HUES6 (cell line): ENCODE results near the gene LINGO1.

Experiments
- H3K27ac ChIP-seq: 2 replicates; pipeline ENCODE4 v1.7.0; 2013; ENCODE audit warnings: low read depth, mild to moderate bottlenecking, low read length, inconsistent platforms
- H3K27me3 ChIP-seq: 2 replicates; pipeline ENCODE4 v1.6.1; 2013; ENCODE audit warnings: low read length; ENCODE audit not compliant: control insufficient read depth, insufficient read depth
- H3K36me3 ChIP-seq: 2 replicates; pipeline ENCODE4 v1.6.1; 2013; ENCODE audit warnings: low read length; ENCODE audit not compliant: control insufficient read depth, insufficient read depth
- H3K4me1 ChIP-seq: 2 replicates; pipeline ENCODE4 v1.6.1; 2013; ENCODE audit warnings: low read length; ENCODE audit not compliant: control insufficient read depth, insufficient read depth
- H3K4me3 ChIP-seq: 2 replicates; pipeline ENCODE4 v1.5.1; 2013; ENCODE audit warnings: low read depth, low read length
- H3K9ac ChIP-seq: one replicate; pipeline ENCODE4 v1.6.1; 2013; ENCODE audit warnings: mild to moderate bottlenecking, low read length
- H3K9me3 ChIP-seq: 2 replicates; pipeline ENCODE4 v1.6.1; 2013; ENCODE audit warnings: low read depth, low read length; ENCODE audit not compliant: control insufficient read depth, insufficient read depth

Gene LINGO1

GRCh38 chr15:77604973-77605372 lies 27.7 kb downstream of the LINGO1 start:
- H3K27ac ChIP-seq: no peak overlapping the region
- no peaks in the 10 kb centered on the region for H3K27me3 ChIP-seq
- H3K9me3 ChIP-seq: no peaks in the 10 kb centered on the region
- peaks cover 46% of the 10 kb centered on the region for H3K4me1 ChIP-seq
- no peaks in the 10 kb centered on the region for H3K36me3 ChIP-seq
- H3K9ac ChIP-seq: no peak overlapping the region
- H3K4me3 ChIP-seq: peak overlapping the region; percentile 39; the same call in 1 of the 2 replicates

- Histone ChIP-seq H3K9me3 (no peaks in the 10 kb centered on the region), H3K27ac (no peak overlapping the region), H3K9ac (no peak overlapping the region), H3K4me3 (no peak overlapping the region), H3K36me3 (no peaks in the 10 kb centered on the region), H3K27me3 (no peaks in the 10 kb centered on the region), H3K4me1 (peaks cover 51% of the 10 kb centered on the region)
Observed at GRCh38 chr15:77603611-77604336, 28.9 kb downstream of the LINGO1 start.

- Histone ChIP-seq H3K4me1 (peaks cover 51% of the 10 kb centered on the region), H3K9ac (no peak overlapping the region), H3K36me3 (no peaks in the 10 kb centered on the region), H3K4me3 (no peak overlapping the region), H3K27ac (no peak overlapping the region), H3K9me3 (no peaks in the 10 kb centered on the region), H3K27me3 (no peaks in the 10 kb centered on the region)
Observed at GRCh38 chr15:77602800-77603199, 29.9 kb downstream of the LINGO1 start.

- Histone ChIP-seq H3K27ac (no peak overlapping the region), H3K27me3 (no peaks in the 10 kb centered on the region), H3K4me3 (no peak overlapping the region), H3K36me3 (no peaks in the 10 kb centered on the region), H3K9me3 (no peaks in the 10 kb centered on the region), H3K4me1 (peaks cover 26% of the 10 kb centered on the region), H3K9ac (no peak overlapping the region)
Observed at GRCh38 chr15:77599899-77600298, 32.8 kb downstream of the LINGO1 start.

GRCh38 chr15:77599357-77599756 lies 33.4 kb downstream of the LINGO1 start:
- Histone ChIP-seq H3K4me3 (no peak overlapping the region), H3K27ac (no peak overlapping the region), H3K4me1 (peaks cover 22% of the 10 kb centered on the region; the same call in 1 of the 2 replicates), H3K36me3 (no peaks in the 10 kb centered on the region), H3K9ac (no peak overlapping the region), H3K27me3 (no peaks in the 10 kb centered on the region), H3K9me3 (no peaks in the 10 kb centered on the region)

- H3K27me3 ChIP-seq: no peaks in the 10 kb centered on the region
- H3K27ac ChIP-seq: no peak overlapping the region
- no peak overlapping the region for H3K9ac ChIP-seq
- peaks cover 22% of the 10 kb centered on the region; the same call in 1 of the 2 replicates for H3K4me1 ChIP-seq
- no peaks in the 10 kb centered on the region for H3K36me3 ChIP-seq
- H3K4me3 ChIP-seq: no peak overlapping the region
- H3K9me3 ChIP-seq: no peaks in the 10 kb centered on the region
Observed at GRCh38 chr15:77598644-77599043, 34.1 kb downstream of the LINGO1 start.

GRCh38 chr15:77597804-77598453 lies 34.8 kb downstream of the LINGO1 start:
- Histone ChIP-seq H3K27ac (no peak overlapping the region), H3K9ac (no peak overlapping the region), H3K9me3 (no peaks in the 10 kb centered on the region), H3K4me3 (no peak overlapping the region), H3K36me3 (no peaks in the 10 kb centered on the region), H3K27me3 (no peaks in the 10 kb centered on the region), H3K4me1 (peaks cover 22% of the 10 kb centered on the region; the same call in 1 of the 2 replicates)

- Histone ChIP-seq H3K27me3 (no peaks in the 10 kb centered on the region), H3K9ac (no peak overlapping the region), H3K4me1 (peaks cover 22% of the 10 kb centered on the region; the same call in 1 of the 2 replicates), H3K9me3 (no peaks in the 10 kb centered on the region), H3K4me3 (no peak overlapping the region), H3K27ac (no peak overlapping the region), H3K36me3 (no peaks in the 10 kb centered on the region)
Observed at GRCh38 chr15:77596821-77597803, 35.6 kb downstream of the LINGO1 start.

- Histone ChIP-seq H3K9me3 (no peaks in the 10 kb centered on the region), H3K4me1 (peaks cover 20% of the 10 kb centered on the region; the same call in 1 of the 2 replicates), H3K27ac (no peak overlapping the region), H3K36me3 (no peaks in the 10 kb centered on the region), H3K4me3 (no peak overlapping the region), H3K27me3 (no peaks in the 10 kb centered on the region), H3K9ac (no peak overlapping the region)
Observed at GRCh38 chr15:77595231-77595630, 37.5 kb downstream of the LINGO1 start.

GRCh38 chr15:77592758-77593157 lies 40.0 kb downstream of the LINGO1 start:
- peaks cover 3% of the 10 kb centered on the region; the same call in 1 of the 2 replicates for H3K4me1 ChIP-seq
- H3K27me3 ChIP-seq: no peaks in the 10 kb centered on the region
- H3K36me3 ChIP-seq: no peaks in the 10 kb centered on the region
- H3K9ac ChIP-seq: no peak overlapping the region
- H3K27ac ChIP-seq: no peak overlapping the region
- no peaks in the 10 kb centered on the region for H3K9me3 ChIP-seq
- H3K4me3 ChIP-seq: no peak overlapping the region
